Calu3 (cell line): Measurements from ENCODE around the gene CNIH2. TPM values are rescaled to one million over a fixed set of nuclear protein-coding genes. Genes with fewer than 3 reads are reported as not detected.

ENCODE experiments used
- BruUV-seq: library from RNA; stranded (reverse); fragments of 400-500 nt; replicated peaks from 2 replicates; lab custom pipeline; 2021; lab: Mats Ljungman, UMichigan
- CTCF ChIA-PET: fragments of 300-600 bp; sonication (Branson Sonifier 250); formaldehyde crosslinking; loops from one replicate; lab custom pipeline; 2022; ENCODE audit warnings: antibody characterized with exemption; lab: Charles Lee
- DNase-seq: peaks from one replicate; pipeline ENCODE4 v3.0.0; 2022
- H3K27ac Mint-ChIP-seq: one replicate; pipeline ENCODE4 v1.8.0; 2022; ENCODE audit warnings: mixed read lengths; ENCODE audit not compliant: unreplicated experiment
- H3K27me3 Mint-ChIP-seq: one replicate; pipeline ENCODE4 v1.8.0; 2022; ENCODE audit warnings: mixed read lengths; ENCODE audit not compliant: unreplicated experiment
- H3K36me3 Mint-ChIP-seq: one replicate; pipeline ENCODE4 v1.8.0; 2022; ENCODE audit warnings: mild to moderate bottlenecking, moderate library complexity, mixed read lengths; ENCODE audit not compliant: insufficient read depth, unreplicated experiment
- H3K4me1 Mint-ChIP-seq: one replicate; pipeline ENCODE4 v1.8.0; 2022; ENCODE audit warnings: mild to moderate bottlenecking, low read depth, mixed read lengths; ENCODE audit not compliant: unreplicated experiment
- H3K4me3 Mint-ChIP-seq: one replicate; pipeline ENCODE4 v1.8.0; 2022; ENCODE audit warnings: mild to moderate bottlenecking, low read depth, moderate library complexity, mixed read lengths; ENCODE audit not compliant: unreplicated experiment
- H3K9me3 Mint-ChIP-seq: one replicate; pipeline ENCODE4 v1.8.0; 2022; ENCODE audit warnings: low read depth, mixed read lengths; ENCODE audit not compliant: unreplicated experiment
- CTCF ChIP-seq: fragments of 200-600 bp; IDR thresholded peaks from one replicate; pipeline ENCODE4 v1.8.0; 2022; ENCODE audit warnings: antibody characterized with exemption; ENCODE audit not compliant: unreplicated experiment
- intact Hi-C: fragments of 100-400 bp; cut with micrococcal nuclease; formaldehyde crosslinking; loops from one replicate; pipeline ENCODE4 v1.10.0; 2022; ENCODE audit not compliant: unreplicated experiment
- total RNA-seq: library from RNA; stranded (reverse); gene quantifications from 2 replicates; pipeline ENCODE4 v1.2.3, GENCODE V29; 2022

Gene CNIH2
- total RNA-seq, 1 experiment from 2014 or later: 2.9 TPM

GRCh38 chr11:66323684-66324083, 45.7 kb downstream of the CNIH2 start:
- intact Hi-C loops: no loop called here
- no peak for TF ChIP-seq CTCF
- CTCF ChIA-PET: no interaction called here
- Mint-ChIP-seq H3K4me3 (no peak overlapping the region), H3K36me3 (peaks cover 4% of the 10 kb centered on the region), H3K9me3 (peaks cover 6% of the 10 kb centered on the region), H3K4me1 (peaks cover 17% of the 10 kb centered on the region), H3K27me3 (peaks cover 37% of the 10 kb centered on the region), H3K27ac (no peak overlapping the region)
- BruUV-seq: no TSS peak
- no peak for DNase-seq

DNA sequence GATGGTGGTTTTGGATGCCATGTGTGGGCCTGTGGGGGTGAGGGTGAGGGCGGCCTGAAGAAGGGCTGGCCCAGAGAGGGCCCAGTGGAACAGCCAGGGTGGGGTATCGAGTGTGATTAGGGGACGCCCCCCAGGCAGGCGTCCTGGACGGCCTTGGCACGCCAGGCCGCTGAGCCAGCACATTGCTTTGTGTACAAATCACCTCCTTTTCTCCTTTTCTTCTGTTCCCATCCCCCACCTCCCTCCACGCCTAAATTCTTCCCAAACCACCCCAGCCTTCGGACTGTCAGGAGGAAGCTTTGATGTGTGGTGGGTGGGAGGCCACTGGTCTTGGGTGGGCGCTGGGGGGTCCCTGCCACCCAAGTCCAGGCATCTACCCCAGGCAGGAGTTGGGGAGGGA, 46.7 kb downstream of the CNIH2 start:
- CTCF ChIA-PET: interaction anchor here (1.5 kb wide), 1 partner anchor 12 kb away, joined by 4 read pairs; no protein-coding TSS in a partner anchor
- intact Hi-C loops: no loop called here
- Mint-ChIP-seq H3K4me1 (peaks cover 18% of the 10 kb centered on the region), H3K36me3 (peaks cover 4% of the 10 kb centered on the region), H3K9me3 (no peaks in the 10 kb centered on the region), H3K4me3 (no peak overlapping the region), H3K27ac (no peak overlapping the region), H3K27me3 (peaks cover 27% of the 10 kb centered on the region)
- no peak for DNase-seq
- BruUV-seq: no TSS peak
- TF ChIP-seq CTCF: no peak

GRCh38 chr11:66325263-66325671, 47.3 kb downstream of the CNIH2 start:
- no TSS peak for BruUV-seq
- no peak for DNase-seq
- peaks cover 7% of the 10 kb centered on the region for H3K36me3 Mint-ChIP-seq
- intact Hi-C loops: no loop called here
- H3K27ac Mint-ChIP-seq: no peak overlapping the region
- peaks cover 18% of the 10 kb centered on the region for H3K4me1 Mint-ChIP-seq
- CTCF ChIA-PET: interaction anchor here (1.5 kb wide), 1 partner anchor 13 kb away, joined by 4 read pairs; no protein-coding TSS in a partner anchor
- no peak overlapping the region for H3K4me3 Mint-ChIP-seq
- no peaks in the 10 kb centered on the region for H3K9me3 Mint-ChIP-seq
- no peak for TF ChIP-seq CTCF
- peaks cover 24% of the 10 kb centered on the region for H3K27me3 Mint-ChIP-seq

DNA sequence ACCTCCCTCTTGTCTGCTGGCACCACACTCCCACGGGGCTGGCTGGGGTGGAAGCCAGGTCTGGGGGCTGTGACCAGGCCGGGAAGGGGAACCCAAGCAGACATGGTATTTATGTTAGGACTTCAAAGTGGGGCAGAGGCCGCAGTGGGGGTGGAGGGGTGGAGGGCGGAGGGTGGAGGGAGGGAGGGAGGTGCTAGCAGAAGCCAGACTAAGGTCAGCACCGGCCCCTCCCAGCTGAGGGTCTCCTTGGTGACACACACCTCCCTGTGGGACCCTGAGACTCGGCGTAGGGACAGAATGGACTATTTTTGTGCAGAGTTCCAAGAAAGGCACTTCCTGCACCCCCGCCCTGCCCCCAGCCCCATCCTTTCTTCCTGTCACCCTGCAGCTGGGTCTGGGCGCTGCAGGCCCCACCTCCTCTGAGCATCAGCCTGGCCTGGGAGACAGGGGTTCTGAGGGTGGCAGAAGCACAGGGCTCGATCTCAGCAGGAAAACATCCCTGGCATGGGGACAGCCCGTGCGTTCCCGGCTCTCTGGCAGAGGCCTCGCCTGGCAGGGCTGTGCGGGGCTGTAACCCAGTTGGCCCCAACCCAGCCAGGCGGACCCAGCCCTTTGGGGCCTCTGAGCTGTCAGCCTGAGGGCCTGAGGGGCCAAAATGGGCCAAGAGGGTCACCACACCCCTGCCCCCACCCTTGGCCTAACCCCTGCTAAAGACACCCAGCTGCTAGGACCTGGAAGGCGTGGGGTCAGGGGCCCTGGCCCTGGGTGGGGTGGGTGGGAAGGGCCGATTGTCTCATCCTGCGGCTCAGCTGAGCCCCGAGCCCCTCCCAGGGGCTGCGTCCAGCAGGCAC, 48.5 kb downstream of the CNIH2 start:
- DNase-seq: no peak
- H3K27me3 Mint-ChIP-seq: peaks cover 24% of the 10 kb centered on the region
- no peak for TF ChIP-seq CTCF
- CTCF ChIA-PET: interaction anchor here (0.5 to 0.8 kb wide), 2 partner anchors 14 to 23 kb away, joined by 3 read pairs; no protein-coding TSS in a partner anchor
- intact Hi-C loops: no loop called here
- no peak overlapping the region for H3K4me3 Mint-ChIP-seq
- H3K27ac Mint-ChIP-seq: no peak overlapping the region
- peaks cover 18% of the 10 kb centered on the region for H3K4me1 Mint-ChIP-seq
- H3K36me3 Mint-ChIP-seq: peaks cover 9% of the 10 kb centered on the region
- BruUV-seq: no TSS peak
- no peaks in the 10 kb centered on the region for H3K9me3 Mint-ChIP-seq
